ENCODE data around the gene WDR31.
"Not testable (repeated sequence)": the region's sequence is repeated elsewhere in the genome, so short reads cannot be mapped to it uniquely, and the experiment has no call there.

The WDR31 gene

GRCh38 chr9:113368982-113369854, 29.1 kb upstream of the WDR31 start:
- H3K4me3 ChIP-seq (ENCODE audit: insufficient read depth, low read depth, low read length, poor library complexity, severe bottlenecking), result no peak overlapping the region
- H3K9me3 ChIP-seq (ENCODE audit: control insufficient read depth, low read length), result no peaks in the 10 kb centered on the region

GRCh38 chr9:113368348-113368981, 28.4 kb upstream of the WDR31 start:
- H3K27ac ChIP-seq (ENCODE audit: insufficient read depth, low read length, poor library complexity, severe bottlenecking), result no peak overlapping the region
- peaks cover 7% of the 10 kb centered on the region for H3K36me3 ChIP-seq (ENCODE audit: control insufficient read depth, insufficient read depth, low read length)
- H3K27me3 ChIP-seq (replicated peaks; ENCODE audit: control insufficient read depth, insufficient read depth, low read length, poor library complexity, severe bottlenecking), result no peaks in the 10 kb centered on the region
- no peaks in the 10 kb centered on the region for H3K9me3 ChIP-seq (ENCODE audit: control insufficient read depth, low read length)
- no peak overlapping the region for H3K4me3 ChIP-seq (ENCODE audit: insufficient read depth, low read depth, low read length, poor library complexity, severe bottlenecking)
- no peaks in the 10 kb centered on the region for H3K4me1 ChIP-seq (ENCODE audit: control insufficient read depth, insufficient read depth, low read length, poor library complexity, severe bottlenecking)
- no peak for DNase-seq

More at GRCh38 chr9:113368982-113369854, 29.1 kb upstream of the WDR31 start:
- no peaks in the 10 kb centered on the region for H3K27me3 ChIP-seq (replicated peaks; ENCODE audit: control insufficient read depth, insufficient read depth, low read length, poor library complexity, severe bottlenecking)
- H3K27ac ChIP-seq (ENCODE audit: insufficient read depth, low read length, poor library complexity, severe bottlenecking), result no peak overlapping the region
- peaks cover 13% of the 10 kb centered on the region for H3K36me3 ChIP-seq (ENCODE audit: control insufficient read depth, insufficient read depth, low read length)
- no peak for DNase-seq
- H3K4me1 ChIP-seq (ENCODE audit: control insufficient read depth, insufficient read depth, low read length, poor library complexity, severe bottlenecking), result no peaks in the 10 kb centered on the region

- H3K36me3 ChIP-seq (ENCODE audit: control insufficient read depth, insufficient read depth, low read length); H3K4me1 ChIP-seq (ENCODE audit: control insufficient read depth, insufficient read depth, low read length, poor library complexity, severe bottlenecking); DNase-seq; H3K27me3 ChIP-seq (replicated peaks; ENCODE audit: control insufficient read depth, insufficient read depth, low read length, poor library complexity, severe bottlenecking); H3K27ac ChIP-seq (ENCODE audit: insufficient read depth, low read length, poor library complexity, severe bottlenecking); H3K4me3 ChIP-seq (ENCODE audit: insufficient read depth, low read depth, low read length, poor library complexity, severe bottlenecking); H3K9me3 ChIP-seq (ENCODE audit: control insufficient read depth, low read length): not testable (repeated sequence)
These were observed 25.6 kb upstream of the WDR31 start for GRCh38 chr9:113365652-113366051.

- no peaks in the 10 kb centered on the region for H3K4me1 ChIP-seq (ENCODE audit: control insufficient read depth, insufficient read depth, low read length, poor library complexity, severe bottlenecking)
- no peaks in the 10 kb centered on the region for H3K36me3 ChIP-seq (ENCODE audit: control insufficient read depth, insufficient read depth, low read length)
- H3K4me3 ChIP-seq (ENCODE audit: insufficient read depth, low read depth, low read length, poor library complexity, severe bottlenecking), result no peak overlapping the region
- H3K27me3 ChIP-seq (replicated peaks; ENCODE audit: control insufficient read depth, insufficient read depth, low read length, poor library complexity, severe bottlenecking), result no peaks in the 10 kb centered on the region
- no peak overlapping the region for H3K27ac ChIP-seq (ENCODE audit: insufficient read depth, low read length, poor library complexity, severe bottlenecking)
- DNase-seq, result no peak
- no peaks in the 10 kb centered on the region for H3K9me3 ChIP-seq (ENCODE audit: control insufficient read depth, low read length)
These were observed 24.9 kb upstream of the WDR31 start for GRCh38 chr9:113364951-113365350.

GRCh38 chr9:113363336-113363735, 23.3 kb upstream of the WDR31 start:
- no peak overlapping the region for H3K27ac ChIP-seq (ENCODE audit: insufficient read depth, low read length, poor library complexity, severe bottlenecking)
- H3K27me3 ChIP-seq (replicated peaks; ENCODE audit: control insufficient read depth, insufficient read depth, low read length, poor library complexity, severe bottlenecking), result no peaks in the 10 kb centered on the region
- no peak for DNase-seq
- no peaks in the 10 kb centered on the region for H3K36me3 ChIP-seq (ENCODE audit: control insufficient read depth, insufficient read depth, low read length)
- no peak overlapping the region for H3K4me3 ChIP-seq (ENCODE audit: insufficient read depth, low read depth, low read length, poor library complexity, severe bottlenecking)
- H3K4me1 ChIP-seq (ENCODE audit: control insufficient read depth, insufficient read depth, low read length, poor library complexity, severe bottlenecking), result no peaks in the 10 kb centered on the region
- no peaks in the 10 kb centered on the region for H3K9me3 ChIP-seq (ENCODE audit: control insufficient read depth, low read length)

GRCh38 chr9:113361304-113362018, 21.4 kb upstream of the WDR31 start:
- Histone ChIP-seq H3K9me3 (ENCODE audit: control insufficient read depth, low read length) (no peaks in the 10 kb centered on the region), H3K4me1 (ENCODE audit: control insufficient read depth, insufficient read depth, low read length, poor library complexity, severe bottlenecking) (no peaks in the 10 kb centered on the region), H3K36me3 (ENCODE audit: control insufficient read depth, insufficient read depth, low read length) (no peaks in the 10 kb centered on the region), H3K27me3 (replicated peaks; ENCODE audit: control insufficient read depth, insufficient read depth, low read length, poor library complexity, severe bottlenecking) (no peaks in the 10 kb centered on the region), H3K4me3 (ENCODE audit: insufficient read depth, low read depth, low read length, poor library complexity, severe bottlenecking) (no peak overlapping the region), H3K27ac (ENCODE audit: insufficient read depth, low read length, poor library complexity, severe bottlenecking) (no peak overlapping the region)
- no peak for DNase-seq

GRCh38 chr9:113360242-113360842, 20.3 kb upstream of the WDR31 start:
- Histone ChIP-seq H3K27ac (ENCODE audit: insufficient read depth, low read length, poor library complexity, severe bottlenecking) (no peak overlapping the region), H3K27me3 (replicated peaks; ENCODE audit: control insufficient read depth, insufficient read depth, low read length, poor library complexity, severe bottlenecking) (no peaks in the 10 kb centered on the region), H3K36me3 (ENCODE audit: control insufficient read depth, insufficient read depth, low read length) (no peaks in the 10 kb centered on the region), H3K4me1 (ENCODE audit: control insufficient read depth, insufficient read depth, low read length, poor library complexity, severe bottlenecking) (no peaks in the 10 kb centered on the region), H3K9me3 (ENCODE audit: control insufficient read depth, low read length) (no peaks in the 10 kb centered on the region), H3K4me3 (ENCODE audit: insufficient read depth, low read depth, low read length, poor library complexity, severe bottlenecking) (no peak overlapping the region)
- no peak for DNase-seq

GRCh38 chr9:113359385-113359784, 19.3 kb upstream of the WDR31 start:
- Histone ChIP-seq H3K4me1 (ENCODE audit: control insufficient read depth, insufficient read depth, low read length, poor library complexity, severe bottlenecking) (no peaks in the 10 kb centered on the region), H3K27me3 (replicated peaks; ENCODE audit: control insufficient read depth, insufficient read depth, low read length, poor library complexity, severe bottlenecking) (no peaks in the 10 kb centered on the region), H3K36me3 (ENCODE audit: control insufficient read depth, insufficient read depth, low read length) (no peaks in the 10 kb centered on the region), H3K27ac (ENCODE audit: insufficient read depth, low read length, poor library complexity, severe bottlenecking) (no peak overlapping the region), H3K4me3 (ENCODE audit: insufficient read depth, low read depth, low read length, poor library complexity, severe bottlenecking) (no peak overlapping the region), H3K9me3 (ENCODE audit: control insufficient read depth, low read length) (no peaks in the 10 kb centered on the region)
- no peak for DNase-seq

- Histone ChIP-seq H3K27me3 (replicated peaks; ENCODE audit: control insufficient read depth, insufficient read depth, low read length, poor library complexity, severe bottlenecking) (no peaks in the 10 kb centered on the region), H3K36me3 (ENCODE audit: control insufficient read depth, insufficient read depth, low read length) (no peaks in the 10 kb centered on the region), H3K4me3 (ENCODE audit: insufficient read depth, low read depth, low read length, poor library complexity, severe bottlenecking) (no peak overlapping the region), H3K4me1 (ENCODE audit: control insufficient read depth, insufficient read depth, low read length, poor library complexity, severe bottlenecking) (no peaks in the 10 kb centered on the region), H3K9me3 (ENCODE audit: control insufficient read depth, low read length) (no peaks in the 10 kb centered on the region), H3K27ac (ENCODE audit: insufficient read depth, low read length, poor library complexity, severe bottlenecking) (no peak overlapping the region)
- DNase-seq, result no peak
These were observed 16.7 kb upstream of the WDR31 start for GRCh38 chr9:113356686-113357292.
